Measurements from ENCODE around the gene FAM227A. TPM values are rescaled to one million over a fixed set of nuclear protein-coding genes. Genes with fewer than 3 reads are reported as not detected.
A peak's percentile ranks its signal among the peaks of the same experiment; 100 is the strongest.

The FAM227A gene
- polyA plus RNA-seq, 1 experiment = 1.4 TPM

DNA sequence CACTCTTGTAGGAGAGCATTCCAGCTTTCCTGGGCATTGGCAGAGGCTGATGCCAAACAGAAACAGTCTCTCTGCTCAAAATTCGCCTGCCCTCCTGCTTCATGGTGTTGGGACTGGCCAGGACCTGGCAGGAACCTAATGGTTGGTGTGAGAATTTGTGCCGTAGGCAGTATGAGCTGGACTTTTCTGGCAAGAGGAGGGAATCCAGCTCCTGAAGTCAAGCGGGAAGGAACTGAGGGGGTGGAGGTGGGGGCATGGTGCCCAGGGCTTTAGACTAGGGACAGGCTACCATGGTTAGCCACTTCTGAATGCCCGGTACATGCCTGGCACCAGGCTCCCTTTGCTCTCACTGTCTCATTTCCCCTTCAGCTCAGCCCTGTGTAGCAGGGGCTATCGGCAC lies 18.7 kb upstream of the FAM227A start:
- H3K27me3 ChIP-seq (ENCODE audit: control insufficient read depth, insufficient read depth, low read length) = no peaks in the 10 kb centered on the region
- TF ChIP-seq, protein P1, sequence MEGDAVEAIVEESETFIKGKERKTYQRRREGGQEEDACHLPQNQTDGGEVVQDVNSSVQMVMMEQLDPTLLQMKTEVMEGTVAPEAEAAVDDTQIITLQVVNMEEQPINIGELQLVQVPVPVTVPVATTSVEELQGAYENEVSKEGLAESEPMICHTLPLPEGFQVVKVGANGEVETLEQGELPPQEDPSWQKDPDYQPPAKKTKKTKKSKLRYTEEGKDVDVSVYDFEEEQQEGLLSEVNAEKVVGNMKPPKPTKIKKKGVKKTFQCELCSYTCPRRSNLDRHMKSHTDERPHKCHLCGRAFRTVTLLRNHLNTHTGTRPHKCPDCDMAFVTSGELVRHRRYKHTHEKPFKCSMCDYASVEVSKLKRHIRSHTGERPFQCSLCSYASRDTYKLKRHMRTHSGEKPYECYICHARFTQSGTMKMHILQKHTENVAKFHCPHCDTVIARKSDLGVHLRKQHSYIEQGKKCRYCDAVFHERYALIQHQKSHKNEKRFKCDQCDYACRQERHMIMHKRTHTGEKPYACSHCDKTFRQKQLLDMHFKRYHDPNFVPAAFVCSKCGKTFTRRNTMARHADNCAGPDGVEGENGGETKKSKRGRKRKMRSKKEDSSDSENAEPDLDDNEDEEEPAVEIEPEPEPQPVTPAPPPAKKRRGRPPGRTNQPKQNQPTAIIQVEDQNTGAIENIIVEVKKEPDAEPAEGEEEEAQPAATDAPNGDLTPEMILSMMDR (IDR thresholded peaks at IDR 0.05; ENCODE audit: low read depth, low read length) = no peak
- ChIA-PET POLR2A (interaction anchor here (0.6 kb wide), 1 partner anchor 8 kb away, joined by 3 read pairs; no protein-coding TSS in a partner anchor), CTCF (no interaction called here)
- no peak overlapping the region for H3K27ac ChIP-seq (ENCODE audit: low read depth, low read length)
- H3K9me3 ChIP-seq (ENCODE audit: control insufficient read depth, insufficient read depth, low read length) = no peaks in the 10 kb centered on the region
- no peak overlapping the region for H3K4me3 ChIP-seq (ENCODE audit: low read depth, low read length)
- no peak for DNase-seq (ENCODE audit: low read depth, low spot score)

DNA sequence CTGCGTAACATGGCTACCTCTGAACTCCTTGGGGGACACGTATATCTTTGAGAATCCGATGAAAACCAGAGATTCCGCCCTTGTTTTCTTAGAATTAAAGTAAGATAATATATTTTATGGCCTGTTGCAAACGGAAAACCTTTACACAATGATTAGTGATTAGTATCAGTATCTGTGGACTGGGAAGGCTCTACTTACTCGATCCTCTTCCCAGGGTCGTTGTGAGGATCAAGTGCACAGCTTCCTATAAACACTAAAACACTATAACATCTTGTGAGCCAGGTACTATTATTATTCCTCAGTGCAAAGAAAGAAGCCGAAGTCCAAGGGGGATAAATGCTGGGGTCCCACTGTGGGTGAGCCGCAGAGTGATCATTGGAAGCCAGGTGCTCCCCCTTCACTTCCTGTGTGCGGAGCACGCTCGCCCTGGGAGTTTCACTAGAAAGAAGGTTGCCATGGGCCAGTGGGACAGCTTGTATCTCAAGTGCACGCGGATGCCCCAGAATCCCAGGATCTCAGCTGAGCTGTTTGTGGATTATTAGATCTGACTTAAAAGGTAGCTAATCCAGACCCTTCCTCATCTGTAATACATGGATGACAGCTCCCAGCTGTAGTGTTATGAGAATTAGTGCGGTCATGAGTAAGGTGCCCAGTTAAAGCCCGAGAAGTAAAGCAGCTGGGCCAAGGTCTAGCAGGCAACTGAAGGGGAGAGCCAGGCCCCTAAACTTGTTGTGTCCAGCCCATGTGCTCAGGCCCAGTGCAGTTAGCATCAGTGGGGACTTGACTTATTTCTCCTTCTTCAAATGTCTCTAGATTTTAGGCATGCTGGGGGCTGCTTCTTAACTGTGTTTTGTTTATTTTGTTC lies 1.1 kb upstream of the FAM227A start:
- CTCF ChIA-PET = no interaction called here

DNA sequence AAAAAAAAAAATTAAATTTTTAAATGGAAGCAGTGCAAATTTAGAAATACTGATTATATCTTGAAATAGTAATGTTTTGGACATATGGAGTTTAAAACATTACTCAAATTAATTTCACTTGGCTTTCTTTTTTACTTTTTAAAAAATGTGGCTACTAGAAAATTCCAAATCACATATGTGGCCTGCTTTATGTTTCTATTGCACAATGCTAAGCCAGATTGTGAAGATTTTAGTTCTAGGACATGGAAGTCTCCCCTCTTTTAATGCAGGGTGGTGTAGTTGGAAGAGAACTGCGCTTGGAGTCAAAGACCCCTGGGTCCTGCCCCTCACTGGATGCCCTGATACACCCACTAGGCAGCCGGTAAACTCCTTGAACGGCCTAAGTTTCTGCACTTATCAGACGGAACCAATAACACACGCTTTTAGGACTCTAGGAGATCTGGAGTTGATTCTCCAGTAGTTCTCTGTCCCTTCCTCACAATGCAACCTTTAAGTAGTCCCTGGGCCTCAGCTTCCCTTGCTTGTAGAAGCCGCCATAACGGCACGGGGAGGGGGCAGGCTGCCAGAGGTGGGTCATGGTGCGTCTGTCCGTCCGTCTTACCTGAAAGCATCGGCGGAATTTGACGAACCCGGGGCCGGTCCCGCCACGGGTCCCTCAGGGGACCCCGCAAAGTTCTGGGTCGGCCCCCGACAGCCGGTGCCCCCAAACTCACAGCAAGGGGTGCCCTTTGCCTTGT lies 505 bp downstream of the FAM227A start:
- no peak for DNase-seq (ENCODE audit: low read depth, low spot score)
- POLR2A ChIA-PET = no interaction called here
- Histone ChIP-seq H3K27ac (ENCODE audit: low read depth, low read length) (peak overlapping the region; percentile 83), H3K9me3 (ENCODE audit: control insufficient read depth, insufficient read depth, low read length) (no peaks in the 10 kb centered on the region; the same call in 1 of the 2 replicates), H3K27me3 (ENCODE audit: control insufficient read depth, insufficient read depth, low read length) (no peaks in the 10 kb centered on the region), H3K4me3 (ENCODE audit: low read depth, low read length) (peak overlapping the region; percentile 87)
- CTCF ChIA-PET = no interaction called here
- TF ChIP-seq, protein P1 (IDR thresholded peaks at IDR 0.05; ENCODE audit: low read depth, low read length) = no peak

More for the DNA sequence above, 1.1 kb upstream of the FAM227A start:
- Histone ChIP-seq H3K4me3 (ENCODE audit: low read depth, low read length) (peak overlapping the region; percentile 87), H3K9me3 (ENCODE audit: control insufficient read depth, insufficient read depth, low read length) (no peaks in the 10 kb centered on the region; the same call in 1 of the 2 replicates), H3K27ac (ENCODE audit: low read depth, low read length) (peak overlapping the region; percentile 83), H3K27me3 (ENCODE audit: control insufficient read depth, insufficient read depth, low read length) (no peaks in the 10 kb centered on the region)
- POLR2A ChIA-PET = no interaction called here
- TF ChIP-seq, protein P1 (IDR thresholded peaks at IDR 0.05; ENCODE audit: low read depth, low read length) = no peak
- DNase-seq (ENCODE audit: low read depth, low spot score) = no peak

DNA sequence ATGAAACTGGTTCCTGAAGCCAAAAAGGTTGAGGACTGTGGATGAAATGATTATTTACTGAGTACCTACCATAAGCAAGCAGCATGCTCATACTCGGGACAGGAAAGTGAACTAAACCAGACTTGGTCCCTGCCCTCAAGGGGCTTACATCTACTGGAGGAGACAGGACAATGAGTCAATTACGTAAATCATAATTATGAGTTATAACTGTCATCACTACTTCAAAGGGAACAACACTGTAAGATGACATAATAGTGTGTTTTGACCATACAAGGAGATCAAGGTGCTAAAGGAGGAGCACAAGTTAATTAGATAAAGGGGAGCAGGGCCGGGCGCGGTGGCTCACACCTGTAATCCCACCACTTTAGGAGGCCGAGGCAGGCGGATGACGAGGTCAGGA lies 2.5 kb downstream of the FAM227A start:
- Histone ChIP-seq H3K27me3 (ENCODE audit: control insufficient read depth, insufficient read depth, low read length) (no peaks in the 10 kb centered on the region), H3K4me3 (ENCODE audit: low read depth, low read length) (no peak overlapping the region), H3K27ac (ENCODE audit: low read depth, low read length) (no peak overlapping the region), H3K9me3 (ENCODE audit: control insufficient read depth, insufficient read depth, low read length) (no peaks in the 10 kb centered on the region; the same call in 1 of the 2 replicates)
- TF ChIP-seq, protein P1 (IDR thresholded peaks at IDR 0.05; ENCODE audit: low read depth, low read length) = no peak
- no peak for DNase-seq (ENCODE audit: low read depth, low spot score)
- POLR2A ChIA-PET = no interaction called here
- CTCF ChIA-PET = interaction anchor here (0.8 kb wide), 1 partner anchor 602 kb away, joined by 3 read pairs; no protein-coding TSS in a partner anchor

All from AG04450 (cell line).